Vagina (tissue), 2 donors: ENCODE data around the gene G3BP2.

Source experiments
- CTCF ChIP-seq, 3 experiments: fragments of 450-650 bp in 2 of 3; fragments of 200-600 bp in 1 of 3; sonication (generic) in 1 of 3; IDR thresholded peaks; one replicate each; pipeline ENCODE4 v1.5.1; 2017 to 2019; ENCODE audit warnings: antibody characterized with exemption in 3 of 3, mild to moderate bottlenecking in 2 of 3, moderate library complexity in 2 of 3
- POLR2A ChIP-seq, 2 donors: fragments of 450-650 bp; IDR thresholded peaks; one replicate each; pipeline ENCODE4 v1.6.1; 2017; ENCODE audit warnings: antibody characterized with exemption in 2 of 2, mild to moderate bottlenecking in 2 of 2, moderate library complexity in 2 of 2
- POLR2AphosphoS5 ChIP-seq, 2 donors: sonication (generic); formaldehyde crosslinking; IDR thresholded peaks; one replicate each; pipeline ENCODE4 v1.9.0; 2017; ENCODE audit warnings: antibody characterized with exemption in 2 of 2, mild to moderate bottlenecking in 2 of 2, low read depth in 1 of 2; ENCODE audit not compliant: insufficient read depth in 1 of 2

- TF ChIP-seq CTCF (IDR thresholded peaks at IDR 0.05) (no peak), POLR2AphosphoS5 (IDR thresholded peaks at IDR 0.05; ENCODE audit: insufficient read depth in 1 of 2, low read depth in 1 of 2) (no peak), POLR2A (IDR thresholded peaks at IDR 0.05) (no peak)
These were observed 6.8 kb upstream of the G3BP2 start for GRCh38 chr4:75679876-75680575.
